Mesendoderm (in vitro differentiated cells): ENCODE data around the gene IL6ST.
"Not testable (repeated sequence)": the region's sequence is repeated elsewhere in the genome, so short reads cannot be mapped to it uniquely, and the experiment has no call there.

Source experiments
- DNase-seq: peaks from one replicate; pipeline ENCODE4 v3.0.0; 2013
- H2AK5ac ChIP-seq: 2 replicates; pipeline ENCODE4 v1.6.1; 2013; ENCODE audit warnings: low read length, inconsistent platforms
- H2BK120ac ChIP-seq: 2 replicates; pipeline ENCODE4 v1.6.1; 2013; ENCODE audit warnings: low read depth, mild to moderate bottlenecking, low read length, moderate library complexity, mixed read lengths
- H2BK15ac ChIP-seq: replicated peaks from 2 replicates; pipeline ENCODE4 v1.6.1; 2013; ENCODE audit warnings: low read depth, mild to moderate bottlenecking, moderate library complexity
- H2BK5ac ChIP-seq: 2 replicates; pipeline ENCODE4 v1.6.1; 2013; ENCODE audit warnings: low read length, inconsistent platforms
- H3K18ac ChIP-seq: 2 replicates; pipeline ENCODE4 v1.6.1; 2013; ENCODE audit warnings: mild to moderate bottlenecking, low read length, mixed read lengths
- H3K23ac ChIP-seq: one replicate; pipeline ENCODE4 v1.6.1; 2013; ENCODE audit warnings: low read length
- H3K27ac ChIP-seq: 2 replicates; pipeline ENCODE4 v1.5.1; 2013; ENCODE audit warnings: low read depth, mild to moderate bottlenecking, inconsistent platforms, low read length, moderate library complexity
- H3K27me3 ChIP-seq: 2 replicates; pipeline ENCODE4 v1.6.1; 2013; ENCODE audit warnings: low read length, control low read depth, mild to moderate bottlenecking, inconsistent platforms; ENCODE audit not compliant: insufficient read depth, poor library complexity
- H3K36me3 ChIP-seq: 2 replicates; pipeline ENCODE4 v1.6.1; 2013; ENCODE audit warnings: low read length, inconsistent platforms; ENCODE audit not compliant: control insufficient read depth, insufficient read depth
- H3K4ac ChIP-seq: one replicate; pipeline ENCODE4 v1.6.1; 2013; ENCODE audit warnings: low read depth, mild to moderate bottlenecking, low read length, moderate library complexity
- H3K4me1 ChIP-seq: 2 replicates; pipeline ENCODE4 v1.6.1; 2013; ENCODE audit warnings: low read depth, low read length, inconsistent platforms; ENCODE audit not compliant: control insufficient read depth
- H3K4me2 ChIP-seq: 2 replicates; pipeline ENCODE4 v1.6.1; 2013; ENCODE audit warnings: low read length
- H3K4me3 ChIP-seq: 2 replicates; pipeline ENCODE4 v1.5.1; 2013; ENCODE audit warnings: mild to moderate bottlenecking, low read length
- H3K56ac ChIP-seq: one replicate; pipeline ENCODE4 v1.6.1; 2013; ENCODE audit warnings: low read length
- H3K79me1 ChIP-seq: 2 replicates; pipeline ENCODE4 v1.6.1; 2013; ENCODE audit warnings: low read length, inconsistent platforms
- H3K79me2 ChIP-seq: 2 replicates; pipeline ENCODE4 v1.6.1; 2013; ENCODE audit warnings: mild to moderate bottlenecking, low read length; ENCODE audit not compliant: control insufficient read depth, insufficient read depth
- H3K9ac ChIP-seq: 2 replicates; pipeline ENCODE4 v1.6.1; 2013; ENCODE audit warnings: low read length, inconsistent platforms
- H4K5ac ChIP-seq: one replicate; pipeline ENCODE4 v1.6.1; 2013; ENCODE audit warnings: low read length
- H4K8ac ChIP-seq: one replicate; pipeline ENCODE4 v1.6.1; 2013; ENCODE audit warnings: low read depth, mild to moderate bottlenecking, control low read depth, low read length, moderate library complexity
- WGBS: extraction: QIAGEN DNeasy Blood & Tissue Kit; methylation state at CpG from one replicate; pipeline ENCODE4 v1.1.7; 2013; ENCODE audit warnings: low lambda C conversion rate, missing lambda C conversion rate; ENCODE audit not compliant: insufficient coverage; ENCODE audit errors: extremely low coverage; 5-methylcytosine and 5-hydroxymethylcytosine counted together

IL6ST gene

GRCh38 chr5:56003679-56004078 is 8.9 kb upstream of the IL6ST start:
- Histone ChIP-seq H3K27me3 (no peaks in the 10 kb centered on the region), H2BK120ac (no peak overlapping the region), H4K5ac (no peak overlapping the region), H4K8ac (no peak overlapping the region), H3K9ac (no peak overlapping the region), H3K4me1 (no peaks in the 10 kb centered on the region), H3K4me3 (no peak overlapping the region), H2BK5ac (no peak overlapping the region), H3K36me3 (no peaks in the 10 kb centered on the region), H3K23ac (no peak overlapping the region), H3K79me1 (no peaks in the 10 kb centered on the region), H3K79me2 (no peaks in the 10 kb centered on the region), H3K27ac (no peak overlapping the region), H3K56ac (no peak overlapping the region), H3K18ac (no peak overlapping the region), H3K4me2 (no peak overlapping the region), H2BK15ac (no peak overlapping the region), H3K4ac (no peak overlapping the region), H2AK5ac (no peak overlapping the region)
- WGBS, result 100% methylated on average over 1 of the region's 5 CpGs
- DNase-seq, result no peak

GRCh38 chr5:56003179-56003578 is 8.4 kb upstream of the IL6ST start:
- Histone ChIP-seq H3K4me3 (no peak overlapping the region), H3K79me2 (no peaks in the 10 kb centered on the region), H2AK5ac (no peak overlapping the region), H3K23ac (no peak overlapping the region), H3K4me2 (no peak overlapping the region), H3K27ac (no peak overlapping the region), H4K5ac (no peak overlapping the region), H2BK120ac (no peak overlapping the region), H3K4me1 (no peaks in the 10 kb centered on the region), H3K56ac (no peak overlapping the region), H3K27me3 (no peaks in the 10 kb centered on the region), H3K9ac (no peak overlapping the region), H3K36me3 (no peaks in the 10 kb centered on the region), H2BK5ac (no peak overlapping the region), H3K4ac (no peak overlapping the region), H2BK15ac (no peak overlapping the region), H3K18ac (no peak overlapping the region), H3K79me1 (no peaks in the 10 kb centered on the region), H4K8ac (no peak overlapping the region)
- no peak for DNase-seq
- whole genome bisulfite sequencing, result no CpG with 5 or more reads among the region's 2 CpGs

GRCh38 chr5:56002303-56002702 is 7.5 kb upstream of the IL6ST start:
- H3K4me3 ChIP-seq, result no peak overlapping the region
- H3K18ac ChIP-seq, result peak overlapping the region; percentile 14
- no peak overlapping the region for H2BK5ac ChIP-seq
- no peak overlapping the region for H2BK15ac ChIP-seq
- no peak overlapping the region for H3K4me2 ChIP-seq
- no peak overlapping the region for H4K5ac ChIP-seq
- WGBS, result no CpG with 5 or more reads among the region's 2 CpGs
- no peaks in the 10 kb centered on the region for H3K4me1 ChIP-seq
- H3K27ac ChIP-seq, result no peak overlapping the region
- H2BK120ac ChIP-seq, result no peak overlapping the region
- H3K79me2 ChIP-seq, result no peaks in the 10 kb centered on the region
- no peaks in the 10 kb centered on the region for H3K36me3 ChIP-seq
- DNase-seq, result no peak
- no peak overlapping the region for H4K8ac ChIP-seq
- no peak overlapping the region for H2AK5ac ChIP-seq
- H3K56ac ChIP-seq, result no peak overlapping the region
- no peak overlapping the region for H3K4ac ChIP-seq
- no peaks in the 10 kb centered on the region for H3K27me3 ChIP-seq
- H3K79me1 ChIP-seq, result no peaks in the 10 kb centered on the region
- H3K23ac ChIP-seq, result no peak overlapping the region
- no peak overlapping the region for H3K9ac ChIP-seq

GRCh38 chr5:56000221-56000620 is 5.5 kb upstream of the IL6ST start:
- not testable (repeated sequence) for H3K79me1 ChIP-seq, H3K9ac ChIP-seq, H3K18ac ChIP-seq, H4K8ac ChIP-seq, H3K4me2 ChIP-seq, H3K4me1 ChIP-seq, H2BK5ac ChIP-seq, H3K79me2 ChIP-seq, H3K4ac ChIP-seq, H3K56ac ChIP-seq, H2AK5ac ChIP-seq, H3K4me3 ChIP-seq, H2BK15ac ChIP-seq, H3K27me3 ChIP-seq, H3K27ac ChIP-seq, H2BK120ac ChIP-seq, DNase-seq, H3K36me3 ChIP-seq, H4K5ac ChIP-seq, H3K23ac ChIP-seq
- no CpG with 5 or more reads among the region's 5 CpGs for WGBS

- H3K36me3 ChIP-seq, result no peaks in the 10 kb centered on the region
- H2AK5ac ChIP-seq, result no peak overlapping the region
- H3K23ac ChIP-seq, result no peak overlapping the region
- H3K9ac ChIP-seq, result no peak overlapping the region
- DNase-seq, result no peak
- H3K27me3 ChIP-seq, result no peaks in the 10 kb centered on the region
- H3K79me2 ChIP-seq, result peaks cover 2% of the 10 kb centered on the region
- no peak overlapping the region for H3K56ac ChIP-seq
- no peak overlapping the region for H2BK15ac ChIP-seq
- no peak overlapping the region for H3K4me3 ChIP-seq
- H3K4ac ChIP-seq, result no peak overlapping the region
- no CpG with 5 or more reads among the region's 6 CpGs for WGBS
- H2BK120ac ChIP-seq, result no peak overlapping the region
- H4K8ac ChIP-seq, result no peak overlapping the region
- no peaks in the 10 kb centered on the region for H3K79me1 ChIP-seq
- H4K5ac ChIP-seq, result no peak overlapping the region
- H3K4me1 ChIP-seq, result no peaks in the 10 kb centered on the region
- H3K27ac ChIP-seq, result no peak overlapping the region
- H3K4me2 ChIP-seq, result no peak overlapping the region
- peak overlapping the region; percentile 23 for H3K18ac ChIP-seq
- no peak overlapping the region for H2BK5ac ChIP-seq
Observed at GRCh38 chr5:55998966-55999365, 4.2 kb upstream of the IL6ST start.

- Histone ChIP-seq H2BK5ac (no peak overlapping the region), H3K56ac (no peak overlapping the region), H3K23ac (no peak overlapping the region), H4K8ac (no peak overlapping the region), H3K36me3 (no peaks in the 10 kb centered on the region), H2AK5ac (no peak overlapping the region), H3K4me2 (no peak overlapping the region), H3K79me2 (peaks cover 4% of the 10 kb centered on the region), H4K5ac (no peak overlapping the region), H3K27ac (no peak overlapping the region), H3K4me3 (no peak overlapping the region), H2BK15ac (no peak overlapping the region), H3K4ac (no peak overlapping the region), H3K18ac (no peak overlapping the region), H3K9ac (no peak overlapping the region), H3K4me1 (no peaks in the 10 kb centered on the region), H3K27me3 (no peaks in the 10 kb centered on the region), H3K79me1 (no peaks in the 10 kb centered on the region), H2BK120ac (no peak overlapping the region)
- 100% methylated on average over 1 of the region's 5 CpGs for WGBS
- no peak for DNase-seq
Observed at GRCh38 chr5:55997742-55998351, 3.1 kb upstream of the IL6ST start.
